GM12878 (cell line): ENCODE data around the gene DDX24. TPM values are rescaled to one million over a fixed set of nuclear protein-coding genes. Genes with fewer than 3 reads are reported as not detected.
A peak's percentile ranks its signal among the peaks of the same experiment; 100 is the strongest.

Source experiments
- ASH2L ChIP-seq: fragments of 300-600, 200-600 bp; sonication (generic); IDR thresholded peaks from 2 replicates; pipeline ENCODE4 v1.6.1; 2017; ENCODE audit warnings: low read depth, mild to moderate bottlenecking, borderline replicate concordance
- EGR1 ChIP-seq, 2 experiments: IDR thresholded peaks; 1 replicate in 1 of 2; 2 replicates in 1 of 2; pipeline ENCODE4 v1.6.1; 2011 to 2012; ENCODE audit warnings: low read depth in 2 of 2, low read length in 2 of 2, borderline replicate concordance in 1 of 2, mild to moderate bottlenecking in 1 of 2, moderate library complexity in 1 of 2
- HDGF ChIP-seq: fragments of 450-650 bp; IDR thresholded peaks from 2 replicates; pipeline ENCODE4 v1.6.1; 2016; ENCODE audit warnings: antibody characterized with exemption
- IKZF2 ChIP-seq, 2 experiments: fragments of 450-650 bp; IDR thresholded peaks; 2 replicates each; pipeline ENCODE4 v1.6.1; 2017; ENCODE audit warnings: mild to moderate bottlenecking in 2 of 2, moderate library complexity in 2 of 2
- KAT2A ChIP-seq: conservative IDR thresholded peaks from 2 replicates; pipeline ENCODE4 v1.6.1; 2011; ENCODE audit warnings: low read depth, low read length; ENCODE audit not compliant: control insufficient read depth
- MTA2 ChIP-seq: fragments of 450-650 bp; IDR thresholded peaks from 2 replicates; pipeline ENCODE4 v1.6.1; 2016; ENCODE audit warnings: low read depth, mild to moderate bottlenecking, moderate library complexity
- NFXL1 ChIP-seq: fragments of 450-650 bp; IDR thresholded peaks from 2 replicates; pipeline ENCODE4 v1.6.1; 2017; ENCODE audit warnings: antibody characterized with exemption, mild to moderate bottlenecking, borderline replicate concordance
- NFYB ChIP-seq: IDR thresholded peaks from 2 replicates; pipeline ENCODE4 v1.6.1; 2011; ENCODE audit warnings: low read depth, mild to moderate bottlenecking, low read length, improper control_type of control experiment, moderate library complexity; ENCODE audit not compliant: insufficient read depth
- POLR2AphosphoS2 ChIP-seq: IDR thresholded peaks from 2 replicates; pipeline ENCODE4 v1.6.1; 2011; ENCODE audit warnings: low read depth, mild to moderate bottlenecking, low read length, improper control_type of control experiment, moderate library complexity
- SMAD1 ChIP-seq: fragments of 450-650 bp; IDR thresholded peaks from 2 replicates; pipeline ENCODE4 v1.6.1; 2018; ENCODE audit warnings: mild to moderate bottlenecking, low read depth; ENCODE audit not compliant: partially characterized antibody
- SRF ChIP-seq, 2 experiments: IDR thresholded peaks; 2 replicates each; pipeline ENCODE4 v1.6.1; 2011; ENCODE audit warnings: low read depth in 2 of 2, low read length in 2 of 2, mild to moderate bottlenecking in 1 of 2, moderate library complexity in 1 of 2
- TCF3 ChIP-seq: IDR thresholded peaks from 2 replicates; pipeline ENCODE4 v1.6.1; 2012; ENCODE audit warnings: low read depth, mild to moderate bottlenecking, low read length, borderline replicate concordance; ENCODE audit not compliant: insufficient read depth
- polyA plus RNA-seq, 11 experiments: library from polyadenylated mRNA; depleted of rRNA in 4 of 11; unstranded in 6 of 11; stranded (reverse) in 5 of 11; fragments of >200 nt; fragmentation: Nextera tagmentation in 4 of 11; fragmentation: Illumina TruSeq in 1 of 11; extraction: Ambion mirVana in 4 of 11; extraction: Trizol in 1 of 11; gene quantifications; 1 replicate in 1 of 11; 2 replicates in 10 of 11; pipeline versions ENCODE4 v1.2.1 to v1.2.3, GENCODE V29; 2011 to 2016; ENCODE audit warnings: inconsistent platforms in 2 of 11, missing spikeins in 2 of 11, low read depth in 1 of 11
- total RNA-seq, 4 experiments: library from RNA; depleted of rRNA in 3 of 4; stranded (reverse); fragments of >200 nt in 3 of 4; fragmentation: Illumina TruSeq in 1 of 4; extraction: Trizol in 1 of 4; gene quantifications; 2 replicates each; pipeline versions ENCODE4 v1.2.1 to v1.2.3, GENCODE V29; 2013 to 2021

DDX24 gene
- total and polyA plus RNA-seq, 10 of the 15 experiments (the other 5 are each of a cell fraction or from before 2014, with no cell fraction given), result 137 to 266 (median 184) TPM

GRCh38 chr14:94129111-94129757 is 48.2 kb upstream of the DDX24 start, which contains the start of gene IFI27L2 (continued):
- TF ChIP-seq IKZF2 (IDR thresholded peaks at IDR 0.05) (peak; percentile 27 to 43; a peak in 2 of 4 replicates), POLR2AphosphoS2 (peak; percentile 54; the same call in 1 of the 2 replicates), EGR1 (IDR thresholded peaks at IDR 0.05; ENCODE audit: borderline replicate concordance in 1 of 2, low read depth in 2 of 2, low read length in 2 of 2) (0 out of 3 replicates have a peak, but pooled peaks of 1 of the 2 experiments have one; percentile 7), SMAD1 (no peak), SRF (IDR thresholded peaks at IDR 0.05; ENCODE audit: low read depth in 2 of 2, low read length in 2 of 2) (peak; percentile 50 to 68; a peak in 2 of 4 replicates), HDGF (0 out of 2 replicates have a peak, but pooled peaks have one; percentile 17), KAT2A (no peak), ASH2L (no peak), NFYB (no peak), NFXL1 (no peak), TCF3 (no peak), MTA2 (0 out of 2 replicates have a peak, but pooled peaks have one; percentile 15)
- TF ChIP-seq, all 136 proteins: peak for 12
